Stimulated activated CD8-positive, alpha-beta memory T cell treated with anti-CD3 and anti-CD28 coated beads, Interleukin-2, amount 100 ng/mL, for 1 hour (primary cell): ENCODE results near the gene TUBGCP5.

Experiments used
- DNase-seq, 2 donors: peaks; one replicate each; pipeline ENCODE4 v3.0.0-alpha.2; 2020; ENCODE audit warnings: low read depth in 2 of 2

TUBGCP5 gene

DNA sequence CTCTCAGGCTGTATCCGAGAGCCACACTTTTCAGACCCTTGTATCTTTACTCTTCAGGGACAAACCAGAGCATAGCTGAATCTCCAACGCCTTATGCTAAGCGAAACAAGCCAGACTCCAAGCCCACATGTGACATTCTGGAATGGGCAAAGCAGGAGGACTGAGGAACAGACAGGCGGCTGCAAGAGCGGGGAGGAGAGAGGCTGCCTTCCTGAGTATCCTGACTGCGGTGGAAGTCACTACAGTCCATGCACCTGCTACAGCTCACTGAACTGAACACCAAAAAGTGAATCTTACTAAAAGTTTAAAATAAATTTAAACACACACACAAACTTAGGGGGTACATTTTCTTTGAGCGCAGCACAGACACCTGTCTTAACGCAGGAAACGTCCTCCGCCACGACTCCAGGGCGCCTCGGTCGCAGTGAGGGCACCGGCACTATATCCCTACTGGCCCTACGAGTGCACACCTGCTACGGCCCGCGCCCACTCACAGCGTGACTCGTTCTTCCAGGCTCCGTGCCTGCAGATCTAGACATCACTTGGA is 60.6 kb downstream of the TUBGCP5 start:
- no peak for DNase-seq

DNA sequence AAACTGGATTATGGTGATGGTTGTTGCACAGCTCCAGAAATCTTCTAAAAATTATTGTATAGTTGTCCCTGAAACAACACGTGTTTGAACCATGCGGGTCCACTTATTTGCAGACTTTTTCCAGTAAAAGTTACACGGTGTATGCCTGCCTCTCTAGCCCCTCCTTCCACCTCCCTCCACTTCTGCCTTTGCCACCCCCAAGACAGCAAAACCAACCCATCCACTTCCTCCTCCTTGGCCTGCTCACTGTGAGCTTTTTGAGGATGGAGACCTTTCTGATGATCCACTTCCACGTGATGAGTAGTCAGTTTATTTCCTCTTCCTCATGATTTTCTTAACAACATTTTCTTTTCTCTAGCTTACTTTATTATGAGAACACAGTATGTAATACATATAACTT is 64.6 kb downstream of the TUBGCP5 start:
- DNase-seq: no peak

DNA sequence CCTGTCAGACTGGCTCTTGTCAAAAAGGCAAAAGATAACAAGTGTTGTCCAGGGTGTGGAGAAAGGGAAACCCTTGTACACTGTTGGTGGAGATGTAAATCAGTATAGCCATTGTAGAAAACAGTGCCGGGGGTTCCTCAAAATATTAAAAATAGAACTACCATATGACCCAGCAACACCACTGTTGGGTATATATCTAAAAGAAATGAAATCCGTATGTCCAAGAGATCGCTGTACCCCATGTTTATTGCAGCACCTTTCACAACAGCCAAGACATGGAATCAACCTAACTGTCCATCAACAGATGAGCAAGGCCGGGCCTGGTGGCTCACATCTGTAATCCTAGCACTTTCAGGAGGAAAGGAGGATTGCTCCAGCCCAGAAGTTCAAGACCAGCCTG is 65.4 kb downstream of the TUBGCP5 start:
- DNase-seq: no peak

DNA sequence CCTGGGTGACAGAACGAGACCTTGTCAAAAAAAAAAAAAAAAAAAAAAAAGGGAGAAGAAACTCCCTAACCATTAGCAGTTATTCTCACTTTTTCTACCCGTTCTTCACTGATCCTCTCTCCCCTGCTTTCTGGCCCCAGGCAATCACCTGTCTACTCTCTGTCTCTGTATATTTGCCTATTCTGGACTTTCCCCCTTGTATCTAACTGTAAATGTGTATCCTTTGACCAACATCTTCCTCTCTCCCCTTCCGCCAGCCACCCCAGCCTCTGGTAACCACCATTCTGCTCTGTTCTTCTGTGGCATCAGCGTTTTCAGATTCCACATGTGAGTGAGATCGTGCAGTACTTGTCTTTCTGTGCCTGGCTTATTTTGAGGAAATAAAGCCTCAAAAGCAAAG is 66.1 kb downstream of the TUBGCP5 start:
- no peak for DNase-seq

DNA sequence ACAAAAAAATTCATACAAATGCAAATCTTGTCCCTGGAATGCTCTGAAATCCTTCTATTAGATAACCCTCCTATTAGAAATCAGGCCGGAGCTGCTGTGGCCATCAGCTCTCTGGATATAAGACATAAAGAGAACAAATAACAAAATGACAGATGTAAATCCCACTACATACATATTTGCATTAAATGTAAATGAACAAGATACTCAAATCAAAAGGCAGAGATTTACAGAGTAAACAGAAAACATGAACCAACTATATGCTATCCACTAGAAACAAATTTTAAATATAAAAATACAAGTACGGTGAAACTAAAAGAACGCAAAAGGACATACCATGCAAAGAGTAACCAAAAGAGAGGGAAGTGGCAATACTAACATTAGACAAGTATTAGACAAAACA is 69.9 kb downstream of the TUBGCP5 start:
- no peak for DNase-seq

DNA sequence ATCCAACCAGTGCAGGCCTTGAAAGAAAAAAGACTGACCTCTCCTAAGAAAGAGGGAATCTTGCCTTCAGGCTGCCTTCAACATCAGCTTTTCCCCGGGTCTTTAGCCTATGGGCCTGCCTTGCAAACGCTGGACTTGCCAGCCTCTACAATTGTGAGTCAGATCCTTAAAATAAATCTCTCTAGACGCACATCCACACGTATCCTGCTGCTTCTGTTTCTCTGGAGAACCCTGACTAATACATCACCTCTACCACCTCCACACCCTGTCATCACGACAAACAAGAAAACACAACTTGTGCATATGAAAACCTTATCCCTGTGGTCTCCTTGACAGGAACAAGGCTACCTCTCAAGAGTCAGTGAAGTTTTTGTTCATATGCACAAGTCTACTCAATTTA is 71.0 kb downstream of the TUBGCP5 start:
- no peak for DNase-seq

DNA sequence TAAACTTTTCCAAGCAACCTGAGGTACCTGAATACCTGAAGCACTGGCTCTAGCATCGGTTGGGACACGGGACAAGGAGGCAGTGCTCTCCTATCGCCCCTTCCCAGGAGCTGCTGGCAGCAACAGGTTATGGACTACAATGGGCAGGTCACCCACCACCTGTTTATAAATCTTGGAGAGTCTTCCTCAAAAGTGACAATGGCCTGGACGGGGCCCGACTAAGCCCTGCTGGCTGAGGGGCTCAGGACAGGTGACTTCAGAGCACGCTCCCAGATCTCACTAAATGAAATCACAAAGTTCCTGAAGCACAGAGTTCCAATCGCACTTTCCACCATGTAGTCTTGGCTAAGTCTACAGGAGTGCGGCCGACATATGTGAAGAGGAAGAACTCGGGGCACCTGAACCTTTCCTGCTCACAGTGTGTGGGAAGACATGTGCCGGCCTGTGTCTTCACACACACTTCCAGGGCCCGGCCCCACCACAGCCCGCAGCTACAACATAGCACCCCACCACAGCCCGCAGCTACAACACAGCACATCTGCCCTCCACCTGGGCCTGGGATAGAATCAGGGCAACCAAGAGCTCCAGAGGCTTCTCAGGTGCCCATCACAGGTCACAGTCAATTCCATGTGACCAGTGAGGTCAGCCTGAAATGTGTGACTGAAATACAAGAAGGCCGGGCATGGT is 72.1 kb downstream of the TUBGCP5 start:
- no peak for DNase-seq

DNA sequence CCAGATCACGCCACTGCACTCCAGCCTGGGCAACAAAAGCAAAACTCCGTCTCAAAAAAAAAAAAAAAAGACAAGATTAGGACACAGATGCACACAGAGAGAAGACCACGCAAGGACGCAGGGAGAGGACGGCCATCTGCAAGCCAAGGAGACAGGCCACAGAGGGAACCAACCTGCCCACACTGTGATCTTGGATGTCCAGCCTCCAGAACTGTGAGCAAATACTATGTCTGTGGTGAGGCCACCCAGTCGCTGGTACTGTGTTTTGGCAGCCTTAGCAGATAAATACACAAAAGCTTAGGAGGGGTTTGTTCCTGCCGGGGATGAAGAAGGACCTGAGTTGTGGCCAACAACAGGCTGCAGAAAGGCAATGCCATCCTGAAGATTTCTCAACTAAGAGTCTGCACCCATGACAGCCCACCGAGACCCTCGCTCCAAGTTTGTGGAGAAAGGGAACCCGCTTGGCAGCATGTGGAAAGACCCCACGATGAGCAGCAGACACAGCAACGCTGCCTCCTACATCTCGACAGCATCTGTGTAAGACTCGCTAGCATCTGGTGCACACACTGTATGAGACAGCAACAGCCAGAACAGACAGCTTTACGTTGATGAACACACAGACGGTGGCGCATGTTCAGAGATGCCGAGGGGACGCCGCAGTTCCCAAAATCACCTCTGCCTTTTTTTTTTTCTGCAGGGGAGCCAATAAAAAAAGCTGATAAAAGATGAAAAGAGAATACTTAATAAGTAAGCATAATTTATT is 72.9 kb downstream of the TUBGCP5 start:
- DNase-seq: no peak

DNA sequence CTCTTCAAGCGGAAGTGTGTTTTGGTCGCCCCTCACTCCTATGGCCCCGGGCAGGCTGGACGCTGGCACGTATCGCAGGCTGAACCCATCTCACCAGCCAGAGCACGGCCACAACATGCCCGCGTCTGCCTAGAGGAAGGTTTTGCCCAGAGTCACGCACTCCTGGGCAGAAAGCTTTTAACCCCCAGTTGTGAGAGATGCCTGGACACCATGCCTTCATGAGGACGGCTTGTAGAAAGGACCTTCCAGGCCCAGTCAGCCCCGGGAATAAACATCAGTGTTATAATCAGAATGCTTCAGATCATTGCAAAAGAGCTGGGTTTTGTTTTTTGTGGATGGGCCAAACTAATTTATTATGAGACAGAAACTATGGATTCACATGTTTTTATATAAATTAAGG is 75.7 kb downstream of the TUBGCP5 start:
- no peak for DNase-seq

DNA sequence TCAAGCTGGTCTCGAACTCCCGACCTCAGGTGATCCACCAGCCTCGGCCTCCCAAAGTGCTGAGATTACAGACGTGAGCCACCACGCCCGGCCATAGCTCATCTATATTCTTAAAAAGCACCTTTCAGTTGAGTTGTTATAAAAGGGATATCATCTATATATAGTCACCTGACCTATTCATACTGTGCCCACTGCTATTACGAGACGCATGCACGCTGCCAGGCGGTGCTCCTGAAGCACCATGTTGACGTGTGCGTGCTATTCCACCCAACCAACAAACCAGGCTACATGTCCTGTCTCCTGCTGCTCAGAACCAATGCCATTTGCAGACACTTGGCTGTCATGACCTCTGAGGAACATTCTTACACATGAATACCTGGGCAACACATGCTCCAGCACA is 76.8 kb downstream of the TUBGCP5 start:
- no peak for DNase-seq

DNA sequence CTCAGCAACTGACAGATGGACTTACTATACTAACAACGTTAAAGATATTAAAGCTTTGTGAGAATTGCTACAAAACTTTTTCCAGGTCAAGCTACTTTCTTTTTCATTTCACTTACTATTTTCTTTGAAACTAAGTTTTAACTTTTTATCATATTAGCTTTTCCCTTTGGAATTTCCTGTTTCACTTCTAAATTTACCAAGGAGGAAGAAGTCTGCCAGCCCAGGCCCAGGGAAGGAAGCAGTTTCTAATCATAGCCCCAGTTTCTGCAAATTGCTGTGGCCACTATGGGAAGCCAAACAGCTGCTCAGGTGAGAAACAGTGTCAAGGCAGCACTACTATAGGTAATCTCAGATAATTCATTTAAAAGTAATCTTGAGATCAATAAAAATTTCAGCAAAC is 77.6 kb downstream of the TUBGCP5 start:
- no peak for DNase-seq

DNA sequence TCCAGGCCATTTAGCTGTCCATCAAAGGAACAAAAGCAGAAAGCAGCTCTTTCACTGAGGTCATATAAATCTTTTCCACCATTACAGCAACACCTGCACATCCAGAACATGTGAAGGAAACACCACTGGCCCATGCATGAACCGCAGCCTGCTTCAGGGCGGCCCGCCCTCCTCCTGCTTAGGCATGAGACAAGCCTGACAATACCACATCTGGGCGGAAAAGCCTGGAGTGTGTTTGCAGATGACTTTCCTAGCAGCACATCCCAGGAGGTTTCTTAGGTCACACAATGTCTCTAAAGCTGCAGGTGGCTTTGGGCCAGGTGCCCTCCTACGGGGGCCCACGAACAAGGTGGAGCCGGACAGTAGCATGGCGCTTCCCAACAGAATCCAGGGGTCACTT is 78.8 kb downstream of the TUBGCP5 start:
- no peak for DNase-seq

DNA sequence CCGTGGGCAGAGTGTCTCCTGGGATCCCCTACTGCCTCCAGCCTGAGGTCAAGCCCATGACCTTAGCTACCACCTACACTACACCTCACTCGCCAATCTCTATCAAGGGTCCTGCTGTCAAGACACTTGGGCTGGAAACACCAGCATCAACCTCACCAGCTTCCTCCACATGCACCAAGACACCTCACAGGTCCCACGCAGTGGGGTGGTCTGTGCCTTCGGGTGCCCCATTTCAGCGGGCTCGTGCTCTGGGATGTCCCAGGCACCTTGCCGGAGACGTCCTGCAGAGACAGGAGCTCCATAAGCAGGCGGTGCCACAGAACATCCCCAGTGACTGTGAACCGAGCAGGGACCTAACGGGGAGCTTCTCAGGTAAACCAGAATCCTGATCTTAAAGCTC is 79.2 kb downstream of the TUBGCP5 start:
- no peak for DNase-seq

DNA sequence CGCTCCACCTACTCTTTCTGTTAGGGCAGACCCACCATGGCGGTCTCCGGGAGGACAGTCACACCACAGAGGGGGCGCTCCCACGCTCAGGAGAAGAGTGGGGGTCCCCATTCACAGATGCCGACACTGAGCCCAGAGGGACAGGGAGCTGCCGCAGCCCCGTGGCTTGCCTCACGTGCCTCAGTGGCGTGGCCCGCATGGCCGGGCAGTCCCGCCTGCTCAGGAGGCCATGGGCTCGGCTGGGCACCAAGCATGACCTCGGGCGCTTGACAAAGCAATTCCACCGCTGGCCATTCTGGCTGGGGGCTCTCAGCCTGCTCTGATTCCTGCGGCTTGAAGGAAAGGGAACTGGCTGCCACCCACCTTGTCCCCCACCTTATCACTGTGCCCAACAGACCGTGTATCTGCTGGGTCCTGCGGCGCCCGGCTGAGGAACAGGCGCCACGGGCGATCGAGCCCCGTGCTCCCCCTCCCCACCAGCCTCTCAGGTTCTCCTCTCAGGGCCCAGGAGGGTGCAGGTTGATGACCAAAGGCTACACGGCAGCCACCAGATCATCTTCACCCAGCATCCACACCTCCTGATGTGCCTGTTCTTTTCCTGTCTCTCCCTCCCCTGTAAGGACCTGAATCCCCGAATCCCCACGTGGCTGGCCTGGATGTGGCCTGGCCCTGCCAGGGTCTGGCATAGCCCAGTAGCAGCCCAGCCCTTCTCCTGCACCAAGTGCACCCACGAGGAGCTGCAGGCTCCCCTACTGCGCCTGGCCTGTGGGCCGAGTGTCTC is 79.9 kb downstream of the TUBGCP5 start:
- DNase-seq: no peak

DNA sequence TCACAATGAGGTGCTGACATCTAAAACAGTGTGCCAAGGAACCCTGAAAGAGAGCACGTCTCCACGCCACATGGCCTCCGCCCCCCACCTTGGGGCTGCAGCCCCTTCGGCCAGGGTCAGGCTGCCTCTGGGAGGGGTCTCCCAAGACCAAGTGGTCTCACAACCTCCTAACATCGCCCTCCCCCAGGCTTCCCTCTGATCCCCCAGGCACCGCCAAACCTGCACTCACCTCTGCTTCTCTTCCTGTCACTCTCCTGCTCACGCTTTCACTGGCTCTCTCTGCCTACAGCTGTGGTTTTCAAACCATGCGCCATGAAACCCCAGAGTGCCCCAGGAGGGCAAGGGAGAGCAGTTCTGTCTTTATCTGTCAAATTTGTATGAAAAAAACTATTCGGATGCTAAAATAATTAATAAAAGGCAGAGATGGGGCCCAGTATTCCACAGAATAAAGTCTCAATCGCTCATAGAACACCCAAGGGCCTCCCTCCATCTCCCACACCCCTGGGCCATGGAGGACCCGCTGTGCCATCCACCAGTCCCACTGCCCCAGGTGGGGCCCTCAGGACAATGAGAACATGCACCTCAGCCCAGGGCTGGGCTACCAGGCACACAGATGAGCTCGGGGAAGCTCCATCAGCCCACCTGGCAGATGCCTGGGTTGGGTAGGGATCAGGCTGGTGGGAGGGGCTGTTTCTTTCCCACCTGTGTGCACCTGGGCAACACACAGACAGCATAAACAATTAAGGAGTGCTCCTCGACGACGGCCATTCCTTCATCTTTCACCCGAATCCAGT is 80.7 kb downstream of the TUBGCP5 start:
- DNase-seq: no peak

DNA sequence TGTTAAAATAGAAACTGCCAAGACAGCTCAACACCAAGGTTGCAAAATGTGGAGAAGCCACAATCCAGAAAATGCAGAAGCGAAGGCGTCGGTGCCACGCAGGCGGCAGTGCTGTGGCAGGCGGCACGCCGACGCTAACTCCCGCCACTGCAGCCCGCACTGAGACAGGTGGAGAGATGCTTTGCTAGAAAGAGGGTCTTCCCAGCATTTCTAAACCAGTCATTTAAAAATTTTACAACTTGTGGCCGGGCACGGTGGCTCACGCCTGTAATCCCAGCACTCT is 82.5 kb downstream of the TUBGCP5 start:
- DNase-seq: no peak

DNA sequence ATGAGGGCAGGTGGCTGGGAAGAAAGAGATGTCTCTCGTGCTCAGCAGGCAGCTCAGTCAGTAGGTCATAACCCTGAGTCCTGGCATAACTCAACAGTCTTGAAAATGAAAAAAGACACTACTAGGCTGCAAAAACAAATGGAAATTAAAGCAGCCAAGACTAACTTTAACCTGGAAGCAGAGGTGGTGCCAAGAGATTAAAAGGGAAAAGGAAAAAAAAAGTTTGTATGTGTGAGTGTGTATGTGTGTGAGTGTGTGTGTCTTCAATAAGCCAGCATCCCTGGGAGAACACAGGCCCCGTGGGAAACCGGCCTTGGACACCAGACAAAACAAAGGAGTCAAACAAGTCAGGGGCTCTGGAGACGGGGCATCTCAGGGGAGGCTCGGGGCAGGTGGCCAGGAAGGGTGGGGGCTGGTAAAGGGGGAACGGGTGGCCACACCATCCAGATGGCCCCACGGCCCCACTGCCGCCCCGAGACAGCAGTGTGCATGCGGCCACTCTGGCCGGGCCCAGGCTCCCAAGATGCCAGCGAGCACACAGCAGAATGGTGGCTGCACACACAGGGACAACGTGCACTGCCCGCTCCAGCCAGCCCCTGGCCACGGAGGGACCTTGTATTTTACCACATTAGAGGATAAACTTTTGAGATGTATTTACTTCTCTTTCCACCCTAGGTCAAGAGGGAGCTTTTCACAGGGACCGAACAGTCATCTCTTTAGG is 83.0 kb downstream of the TUBGCP5 start:
- no peak for DNase-seq

DNA sequence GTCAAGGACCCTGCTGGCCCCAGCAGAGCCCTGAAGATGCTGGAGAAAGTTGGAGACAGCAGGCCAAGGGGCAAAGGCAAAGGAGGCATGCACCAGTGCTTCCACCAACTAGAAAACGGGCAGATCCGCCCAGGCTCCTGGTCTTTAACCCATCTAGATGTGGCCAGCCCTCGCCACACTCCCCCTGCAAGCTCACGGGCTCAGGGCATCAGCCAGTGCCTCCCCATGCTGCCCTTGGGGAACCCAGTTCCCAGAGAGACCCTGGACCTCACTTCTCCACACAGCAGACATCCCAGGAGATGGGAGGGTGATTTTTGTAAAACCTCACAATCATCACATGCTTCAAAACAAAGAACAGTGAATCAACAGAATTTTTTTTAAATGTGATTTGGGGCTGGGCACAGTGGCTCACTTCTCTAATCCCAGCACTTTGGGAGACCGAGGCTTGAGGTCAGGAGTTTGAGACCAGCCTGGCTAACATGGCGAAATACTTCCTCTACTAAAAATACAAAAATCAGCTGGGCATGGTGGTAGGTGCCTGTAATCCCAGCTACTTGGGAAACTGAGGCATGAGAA is 83.7 kb downstream of the TUBGCP5 start:
- DNase-seq: no peak

DNA sequence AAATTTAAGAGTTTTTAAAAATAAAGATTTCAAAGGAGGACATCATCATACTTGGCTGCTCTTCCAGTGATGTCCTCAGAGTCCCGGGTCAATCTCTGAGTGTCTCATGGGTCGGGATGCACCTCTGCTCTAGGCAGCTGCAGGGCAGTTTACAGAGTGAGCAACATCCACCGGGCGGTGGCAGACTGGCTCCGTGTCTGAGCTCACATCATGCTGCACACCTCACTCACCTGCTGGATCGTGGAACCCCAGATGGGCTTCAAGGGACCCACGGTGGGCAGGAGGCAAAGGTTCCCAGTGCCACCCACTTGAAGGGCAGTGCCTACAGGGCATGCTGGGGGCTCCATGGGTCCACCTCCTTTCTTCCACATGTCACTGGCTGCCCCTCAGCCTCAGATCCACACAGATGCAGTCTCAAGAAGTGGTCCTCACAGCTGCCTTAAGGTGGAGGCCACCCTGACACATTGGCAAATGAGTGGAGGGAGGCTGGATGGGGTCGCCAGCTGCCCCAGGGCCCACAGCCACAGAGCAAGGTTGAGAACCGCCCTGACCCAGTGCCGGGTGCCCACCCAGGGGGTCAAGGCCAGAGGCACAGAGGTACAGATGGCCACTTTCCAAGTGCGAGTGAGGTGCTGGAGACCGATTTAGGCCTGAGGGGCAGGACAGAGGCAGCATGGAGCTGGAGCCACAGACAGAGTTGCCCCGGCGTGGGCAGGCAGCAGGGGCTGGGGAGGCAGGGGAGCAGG is 84.4 kb downstream of the TUBGCP5 start:
- DNase-seq: no peak

DNA sequence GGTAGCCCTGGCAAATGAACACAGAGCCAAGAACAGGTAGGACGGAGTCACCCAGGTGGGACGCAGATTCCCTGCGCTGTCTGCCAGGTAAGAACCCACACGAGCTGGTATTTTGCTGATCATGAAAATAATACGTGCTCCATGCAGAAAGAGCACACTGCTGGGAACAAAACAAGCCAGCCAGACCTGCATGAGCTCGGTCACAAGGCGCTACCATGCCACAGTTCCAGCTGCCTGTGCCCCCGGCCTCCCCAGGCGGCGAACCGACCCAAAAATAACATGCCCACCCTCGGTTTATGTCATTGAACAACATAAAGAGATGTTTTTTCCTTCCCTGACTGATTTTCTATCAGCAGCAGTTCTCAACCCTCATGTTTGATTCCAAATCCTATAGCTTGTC is 85.0 kb downstream of the TUBGCP5 start:
- no peak for DNase-seq
